ENCODE data around the gene HTRA3.
"Not testable (repeated sequence)": the region's sequence is repeated elsewhere in the genome, so short reads cannot be mapped to it uniquely, and the experiment has no call there.

The HTRA3 gene

DNA sequence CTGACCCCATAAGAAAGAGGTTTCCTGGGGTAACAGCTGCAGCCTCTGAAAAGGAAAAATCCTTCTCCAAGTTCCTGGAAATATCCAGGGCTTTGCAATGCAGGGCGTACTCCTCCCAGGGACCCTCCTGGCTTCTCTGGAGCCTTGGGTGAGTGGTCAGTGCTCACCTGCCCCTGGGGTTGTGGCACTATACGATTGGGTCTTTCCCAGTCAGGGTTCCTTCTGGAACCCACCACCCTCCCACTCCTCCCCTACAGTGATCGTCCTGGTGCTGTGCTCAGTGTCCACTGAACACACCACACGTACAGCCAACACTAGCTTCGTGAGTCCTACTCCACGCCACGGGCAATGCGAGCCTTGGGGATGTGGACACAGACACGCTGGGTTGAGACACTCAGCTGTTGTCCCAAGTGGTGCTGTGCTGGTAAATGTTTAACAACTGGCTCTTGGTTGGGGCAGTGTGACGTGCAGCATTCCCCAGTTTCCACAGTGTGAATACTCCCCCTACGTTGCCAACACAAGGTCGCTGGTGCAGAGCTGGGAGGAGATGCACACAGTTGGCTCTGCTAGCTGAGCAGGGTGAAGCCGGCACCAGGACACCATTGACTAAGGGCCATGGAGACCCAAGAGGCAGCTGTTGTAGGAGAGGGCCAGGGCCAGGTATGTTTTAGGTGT is 65.4 kb downstream of the HTRA3 start:
- FAIRE-seq (no peak), DNase-seq (ENCODE audit: extremely low spot score, insufficient read length, low read depth) (no peak)

DNA sequence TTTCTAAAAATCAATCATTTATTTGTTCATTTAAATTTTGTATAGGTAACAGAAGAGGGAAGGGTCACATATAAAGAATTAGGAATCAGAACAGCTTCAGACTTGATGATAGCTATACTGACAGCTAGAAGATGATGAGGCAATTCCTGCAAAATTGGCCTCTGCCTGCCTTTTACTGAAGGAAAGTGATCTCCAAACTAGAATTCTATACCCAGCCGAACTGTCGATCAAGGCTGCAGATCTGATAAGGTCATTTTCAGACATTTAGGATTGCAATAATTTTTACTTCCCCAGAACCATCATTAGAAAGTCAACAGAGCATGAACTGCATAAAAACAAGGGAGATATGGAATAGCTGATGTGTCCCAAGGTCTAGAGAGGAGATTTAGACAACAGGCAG is 66.3 kb downstream of the HTRA3 start:
- no peak for FAIRE-seq
- DNase-seq (ENCODE audit: extremely low spot score, insufficient read length, low read depth) = no peak

DNA sequence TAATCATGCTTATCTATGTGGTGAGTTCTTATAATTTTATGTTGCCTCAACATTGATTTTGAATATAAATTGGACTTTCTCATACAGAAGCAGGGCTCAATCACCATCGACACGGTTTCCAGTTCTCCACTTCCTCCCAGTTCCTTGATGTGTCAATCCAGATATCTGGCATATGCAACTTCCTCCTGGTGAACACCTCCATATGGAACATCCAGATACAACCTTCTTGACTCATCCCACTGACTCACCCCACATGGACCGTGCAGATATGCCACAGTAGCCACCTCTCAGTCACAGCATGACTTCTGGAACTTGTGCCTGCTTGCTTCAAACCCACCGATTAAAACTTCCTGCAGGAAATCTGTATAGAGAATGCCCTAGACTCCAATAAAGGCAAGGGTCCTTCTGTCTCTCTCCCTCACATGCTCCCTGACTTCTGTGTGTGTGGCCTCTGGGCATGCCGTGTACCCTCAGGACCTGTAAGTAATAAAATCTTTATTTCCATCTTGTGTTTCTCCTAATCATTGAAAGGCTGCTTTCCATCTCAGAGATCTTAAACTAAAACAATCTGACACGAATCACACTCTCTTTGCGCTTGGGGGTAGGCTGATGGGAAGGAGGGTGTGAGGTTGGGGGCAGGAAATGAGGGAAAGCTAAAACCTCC is 67.0 kb downstream of the HTRA3 start:
- no peak for DNase-seq (ENCODE audit: extremely low spot score, insufficient read length, low read depth)
- FAIRE-seq = no peak

DNA sequence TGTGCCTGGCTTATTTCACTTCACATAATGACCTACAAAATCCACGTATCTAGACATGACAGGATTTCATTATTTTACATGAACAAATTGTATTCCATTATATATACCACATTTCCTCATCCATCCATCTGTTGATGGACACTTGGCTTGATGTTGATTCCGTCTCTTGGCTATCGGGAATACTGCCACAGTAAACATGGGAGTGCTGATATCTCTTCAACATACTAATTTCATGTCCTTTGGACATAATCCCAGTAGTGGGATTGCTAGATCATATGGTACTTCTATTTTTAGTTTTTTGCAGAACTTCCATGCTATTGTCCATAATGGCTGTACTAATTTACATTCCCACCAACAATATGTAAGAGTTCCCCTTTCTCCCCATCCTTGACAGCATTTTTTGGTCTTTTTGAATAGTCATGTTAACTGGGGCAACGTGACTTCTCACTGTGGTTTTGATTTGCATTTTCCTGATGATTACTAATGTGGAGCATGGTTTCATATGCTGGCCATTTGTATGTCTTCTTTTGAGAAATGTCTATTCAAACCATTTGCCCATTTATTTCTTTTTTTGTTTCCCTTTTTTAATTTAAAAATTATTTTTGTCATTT is 68.9 kb downstream of the HTRA3 start:
- FAIRE-seq = no peak
- no peak for DNase-seq (ENCODE audit: extremely low spot score, insufficient read length, low read depth)

DNA sequence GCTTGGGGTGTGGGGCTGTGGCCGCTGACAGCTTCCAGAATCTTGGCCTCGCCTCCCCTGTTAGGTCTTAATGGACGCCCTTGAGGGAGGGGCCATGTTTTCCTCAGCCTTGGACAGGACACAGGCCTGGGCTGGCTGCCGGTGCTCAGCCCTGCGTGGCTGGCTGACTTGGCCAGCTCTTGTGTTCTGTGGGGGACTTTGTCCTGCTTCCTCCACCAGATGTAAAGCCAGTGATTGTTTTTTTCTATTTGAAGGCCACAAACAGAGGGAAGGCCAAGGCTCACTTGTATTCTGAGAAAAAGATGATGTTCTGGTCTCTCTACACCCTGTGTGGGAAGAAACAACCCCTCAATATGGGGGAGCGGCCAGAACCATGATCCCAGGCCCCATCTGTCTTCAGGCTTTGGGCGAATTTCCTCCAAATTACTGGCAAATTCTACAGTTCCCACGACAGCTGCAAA is 71.3 kb downstream of the HTRA3 start:
- no peak for DNase-seq (ENCODE audit: extremely low spot score, insufficient read length, low read depth)
- no peak for FAIRE-seq

DNA sequence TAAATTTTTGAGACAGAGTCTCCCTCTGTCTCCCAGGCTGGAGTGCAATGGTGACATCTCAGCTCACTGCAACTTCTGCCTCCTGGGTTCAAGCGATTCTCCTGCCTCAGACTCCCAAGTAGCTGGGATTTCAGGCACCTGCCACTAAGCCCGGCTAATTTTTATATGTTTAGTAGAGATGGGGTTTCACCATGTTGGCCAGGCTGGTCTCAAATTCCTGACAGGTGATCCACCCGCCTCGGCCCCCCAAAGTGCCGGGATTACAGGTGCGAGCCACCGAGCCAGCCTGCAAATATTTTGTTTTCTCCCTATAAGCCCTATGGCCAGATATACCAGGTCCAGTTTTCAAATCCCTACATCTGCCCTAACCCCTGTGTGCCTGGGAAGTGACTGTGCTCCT is 71.7 kb downstream of the HTRA3 start:
- not testable (repeated sequence) for DNase-seq (ENCODE audit: extremely low spot score, insufficient read length, low read depth); FAIRE-seq

DNA sequence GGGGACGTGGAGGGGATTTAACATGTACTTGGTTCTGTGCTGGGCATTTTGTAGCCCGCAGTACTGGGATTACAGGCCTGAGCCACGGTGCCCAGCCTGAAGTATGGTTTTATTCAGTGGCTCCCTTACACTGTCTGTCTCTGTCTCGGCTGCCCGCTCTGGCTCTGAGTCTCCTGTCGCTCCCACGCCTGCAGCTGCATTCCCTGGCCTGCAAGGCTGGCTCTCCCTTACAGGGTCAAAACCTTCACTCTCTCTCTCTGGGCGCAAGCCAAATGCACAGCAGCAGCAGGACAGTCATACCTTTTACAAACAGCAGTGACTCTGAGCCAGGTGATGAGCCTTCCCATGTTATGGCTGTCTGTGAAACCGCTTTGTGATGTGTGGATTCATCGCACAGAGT is 72.1 kb downstream of the HTRA3 start:
- FAIRE-seq = no peak
- no peak for DNase-seq (ENCODE audit: extremely low spot score, insufficient read length, low read depth)

DNA sequence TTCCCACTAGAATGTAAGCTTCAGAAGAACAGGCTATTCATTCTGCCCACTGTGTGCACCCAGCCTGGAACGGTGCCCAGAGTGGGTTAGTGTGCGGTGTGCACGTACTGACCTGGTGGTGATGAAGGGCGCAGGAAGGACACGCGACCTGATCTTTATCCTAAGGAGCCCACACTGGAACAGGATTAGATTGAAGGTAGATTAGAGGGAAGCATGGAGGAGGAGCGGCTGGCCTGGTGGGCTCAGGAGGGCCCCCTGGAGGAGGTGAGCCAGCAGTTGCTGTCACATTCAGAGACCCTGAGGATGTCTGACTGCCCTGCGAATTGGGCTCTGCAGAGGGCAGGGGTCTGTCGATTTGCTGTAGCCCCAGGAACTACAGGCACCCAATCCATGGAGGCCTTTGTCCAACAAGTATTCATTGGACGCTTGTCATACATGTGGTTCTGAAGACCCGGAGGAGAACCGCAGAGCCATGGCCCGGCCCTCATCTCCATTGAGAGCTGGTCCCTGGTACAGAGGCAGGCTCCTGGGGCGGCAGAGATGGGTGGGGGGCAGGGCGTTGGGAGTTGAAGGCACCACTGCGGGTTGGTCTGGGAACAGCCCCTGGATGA is 73.2 kb downstream of the HTRA3 start:
- no peak for DNase-seq (ENCODE audit: extremely low spot score, insufficient read length, low read depth)
- FAIRE-seq = no peak

DNA sequence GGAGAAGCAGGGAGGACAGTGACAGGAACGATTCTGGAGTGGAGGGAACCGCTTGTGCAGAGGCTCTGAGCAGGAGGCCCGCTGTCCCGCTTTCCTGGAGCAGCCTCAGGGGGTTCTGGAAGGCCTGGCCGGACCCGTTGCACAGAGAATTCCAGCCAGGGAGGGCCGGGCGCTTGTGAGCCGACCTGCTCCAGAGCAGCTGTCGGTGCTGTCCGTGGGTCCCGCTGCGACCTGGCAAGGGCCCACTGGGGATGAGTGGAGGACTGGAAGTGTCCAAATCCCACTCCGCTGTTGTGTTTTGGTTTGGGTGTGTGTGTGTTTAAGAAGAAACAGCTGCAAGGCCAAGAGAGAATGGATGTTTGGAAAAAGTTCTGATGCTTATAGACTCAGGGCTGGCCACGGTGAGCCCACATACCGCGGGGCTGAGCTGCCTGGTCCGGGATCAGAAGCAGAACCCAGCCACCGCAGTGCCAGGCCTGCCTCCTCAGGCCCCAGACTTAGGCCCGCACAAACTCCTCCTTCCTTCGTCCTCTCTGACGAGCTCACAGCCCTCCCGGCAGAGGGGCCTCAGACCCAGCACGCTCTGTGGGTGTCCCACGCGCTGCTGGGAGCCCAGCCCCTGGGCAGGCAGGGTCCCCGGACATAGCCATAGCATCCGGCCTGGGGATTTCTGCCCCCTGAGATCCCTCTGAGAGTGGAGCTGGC is 73.9 kb downstream of the HTRA3 start:
- FAIRE-seq = no peak

DNA sequence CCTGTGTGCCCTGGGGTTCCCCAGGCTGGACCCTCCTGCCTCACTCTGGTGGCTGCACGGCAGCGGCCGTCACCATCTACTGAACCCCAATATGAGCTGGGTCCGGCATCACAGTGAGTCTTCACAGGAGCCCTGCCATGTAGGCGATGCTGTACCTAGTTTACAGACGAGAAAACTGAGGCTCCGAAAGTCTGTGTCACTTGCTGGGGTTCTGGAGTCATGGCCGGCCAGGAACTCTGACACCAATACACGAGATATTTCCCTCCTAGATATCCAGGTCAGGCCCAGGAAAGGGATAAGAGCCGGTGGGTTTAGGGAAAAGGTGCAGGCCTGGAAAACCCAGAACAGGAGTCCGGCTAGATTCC is 74.4 kb downstream of the HTRA3 start:
- DNase-seq (ENCODE audit: extremely low spot score, insufficient read length, low read depth) = no peak
- FAIRE-seq = no peak

More for the DNA sequence above, 73.9 kb downstream of the HTRA3 start:
- no peak for DNase-seq (ENCODE audit: extremely low spot score, insufficient read length, low read depth)

DNA sequence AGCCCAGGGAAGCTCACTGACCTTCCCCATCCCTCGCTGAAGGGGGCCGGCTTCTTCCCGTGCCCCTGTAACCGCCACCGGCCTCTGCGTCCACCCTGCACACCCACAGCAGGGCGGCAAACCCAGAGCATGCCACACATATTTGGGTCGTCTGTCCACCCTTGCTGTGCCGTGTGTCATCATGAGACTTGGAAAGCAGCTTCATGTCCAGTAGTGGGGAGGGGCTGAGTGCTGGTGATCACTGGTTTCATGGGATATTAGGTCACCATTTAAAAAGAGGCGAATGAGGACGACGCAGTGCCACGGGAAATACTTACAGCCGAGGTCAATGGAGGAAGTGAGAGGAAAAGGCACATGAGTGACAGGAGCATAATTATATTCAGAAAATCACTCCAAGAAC is 74.8 kb downstream of the HTRA3 start:
- no peak for FAIRE-seq
- DNase-seq (ENCODE audit: extremely low spot score, insufficient read length, low read depth) = no peak

DNA sequence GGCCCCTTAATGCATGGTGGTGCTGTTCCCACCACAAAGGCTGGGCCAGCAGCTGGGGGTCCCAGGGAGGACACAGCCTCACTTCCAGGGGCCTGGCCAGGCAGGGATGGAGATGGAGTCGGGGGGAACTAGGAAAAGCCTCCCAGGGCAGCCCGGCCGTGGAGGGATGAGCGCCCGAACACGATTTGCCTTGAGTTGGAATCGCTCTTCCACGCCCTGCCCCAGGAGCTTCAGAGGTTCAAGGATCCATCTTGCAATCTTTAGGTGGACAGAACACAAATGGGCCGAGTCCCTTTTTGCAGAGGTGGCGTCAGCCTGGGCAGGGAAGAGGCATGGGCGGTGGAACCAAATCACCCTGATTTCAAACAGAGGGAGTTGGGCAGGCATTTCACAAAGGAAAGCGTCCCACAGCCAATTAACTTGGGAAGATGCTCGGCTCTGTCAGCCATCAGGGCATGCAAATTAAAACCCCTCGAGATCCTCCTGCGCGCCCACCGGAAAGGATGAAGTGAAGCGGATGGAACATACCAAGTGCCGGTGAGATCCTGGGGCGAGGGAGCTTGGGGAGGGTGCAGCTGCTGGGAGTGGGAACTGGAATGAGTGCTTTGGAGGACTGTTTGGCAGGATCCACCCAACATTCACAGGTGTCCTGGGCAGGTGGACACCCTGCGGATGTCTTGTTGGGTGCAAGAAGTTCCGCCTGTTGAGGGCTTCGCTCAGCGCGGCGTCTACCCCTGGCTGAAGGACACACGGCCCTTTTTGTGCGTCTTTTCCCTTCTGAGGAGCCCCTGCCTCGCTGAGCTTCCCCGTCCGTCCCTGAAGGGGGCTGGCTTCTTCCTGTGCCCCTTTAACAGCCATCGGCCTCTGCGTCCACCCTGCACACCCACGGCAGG is 75.7 kb downstream of the HTRA3 start:
- FAIRE-seq (no peak), DNase-seq (ENCODE audit: extremely low spot score, insufficient read length, low read depth) (no peak)

DNA sequence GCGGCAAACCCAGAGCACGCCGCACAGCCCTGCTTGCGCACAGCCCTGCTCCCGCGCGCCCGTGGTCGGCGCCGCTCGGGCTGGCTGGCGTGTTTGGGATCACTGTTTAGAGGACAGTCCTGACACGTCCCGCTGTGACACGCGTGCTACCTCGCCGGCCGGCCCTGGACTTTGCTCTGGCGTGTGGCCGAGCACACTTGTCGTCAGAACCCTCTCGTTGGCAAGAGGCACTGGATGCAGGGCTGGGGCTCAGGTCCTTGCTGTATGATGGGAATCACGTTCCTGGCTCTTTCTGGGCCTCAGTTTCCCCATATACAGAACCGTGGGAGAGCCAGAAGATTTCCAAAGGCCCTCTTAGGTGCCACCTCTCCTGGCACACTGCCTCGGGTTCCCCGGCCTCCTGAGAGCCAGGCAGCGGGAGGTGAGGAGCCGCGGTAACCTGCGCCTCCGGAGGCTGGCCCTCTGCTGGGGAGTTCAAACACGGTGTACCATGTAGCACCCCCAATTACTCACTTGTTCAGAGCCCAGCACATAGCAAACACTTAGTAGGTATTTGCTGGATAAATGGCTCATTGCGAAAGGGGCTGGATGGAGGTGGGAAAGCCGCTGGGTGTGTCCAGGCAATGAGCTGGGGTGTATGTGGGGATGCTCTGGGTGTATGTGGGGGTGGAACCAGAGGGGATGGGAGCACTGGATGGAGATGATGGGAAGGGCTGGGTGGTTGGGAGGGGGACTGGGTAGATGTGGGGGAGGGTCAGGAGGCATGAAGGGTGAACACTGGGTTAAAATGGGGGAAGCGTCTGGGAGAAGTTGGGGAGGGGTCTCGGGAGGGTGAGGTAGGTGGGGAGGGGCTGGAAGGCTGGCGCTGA is 76.6 kb downstream of the HTRA3 start:
- no peak for DNase-seq (ENCODE audit: extremely low spot score, insufficient read length, low read depth)
- FAIRE-seq = no peak

DNA sequence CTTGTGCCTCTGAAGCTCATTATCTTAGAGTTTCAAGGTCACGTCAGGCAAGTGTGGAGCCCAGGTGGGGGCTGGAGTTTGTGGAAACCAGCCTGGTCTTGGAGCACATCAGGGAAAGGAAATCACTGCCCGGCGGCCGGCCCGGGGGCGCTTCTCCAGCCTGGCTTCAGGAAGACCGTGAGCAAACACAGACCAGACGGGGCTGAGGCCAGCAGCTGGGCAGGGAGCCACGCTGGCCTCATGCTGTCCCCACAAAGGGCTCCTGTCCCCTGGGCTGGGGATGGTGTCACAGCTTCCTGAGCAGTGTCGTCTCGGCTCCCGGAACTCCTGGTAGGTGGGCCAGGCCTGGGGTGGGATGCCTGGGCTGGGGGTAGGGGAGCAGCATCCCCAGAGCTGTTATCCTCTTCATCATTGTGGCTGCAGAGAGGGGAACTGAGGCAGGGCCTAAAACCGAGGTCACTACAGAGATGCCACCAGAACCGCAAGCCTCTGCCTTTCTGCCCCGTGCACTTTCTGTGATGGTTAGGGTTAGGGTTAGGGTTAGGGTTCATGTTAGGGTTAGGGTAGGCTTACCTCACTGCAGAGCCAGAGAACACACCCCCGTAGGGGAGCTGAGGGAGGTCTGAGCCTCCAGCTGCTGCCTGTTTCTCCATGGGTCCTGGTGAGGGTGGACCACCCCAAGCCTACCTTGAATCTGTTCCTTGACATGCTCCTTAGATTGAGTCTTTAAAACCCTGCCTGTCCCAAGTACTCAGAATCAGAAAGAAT is 77.5 kb downstream of the HTRA3 start:
- no peak for FAIRE-seq
- no peak for DNase-seq (ENCODE audit: extremely low spot score, insufficient read length, low read depth)

DNA sequence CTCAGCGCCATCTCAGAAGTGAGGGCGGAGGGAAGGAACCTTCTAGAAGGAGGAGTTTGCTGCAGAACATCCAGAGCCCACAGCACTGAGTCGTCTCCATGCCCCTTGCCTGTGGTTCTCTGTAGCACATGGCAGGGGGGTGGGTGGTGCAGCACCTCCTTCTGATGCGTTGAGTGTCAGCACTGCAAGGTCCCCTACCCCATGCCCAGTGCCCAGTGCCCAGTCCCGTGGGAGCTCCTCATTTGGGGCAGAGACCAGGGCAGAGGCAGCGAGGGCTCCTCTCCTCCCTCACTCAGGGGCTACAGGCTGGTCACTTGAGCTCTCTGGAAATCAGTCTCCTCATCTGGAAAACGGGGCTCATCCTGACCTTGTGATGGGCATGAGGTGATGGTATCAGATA is 78.1 kb downstream of the HTRA3 start:
- FAIRE-seq (no peak), DNase-seq (ENCODE audit: extremely low spot score, insufficient read length, low read depth) (no peak)

DNA sequence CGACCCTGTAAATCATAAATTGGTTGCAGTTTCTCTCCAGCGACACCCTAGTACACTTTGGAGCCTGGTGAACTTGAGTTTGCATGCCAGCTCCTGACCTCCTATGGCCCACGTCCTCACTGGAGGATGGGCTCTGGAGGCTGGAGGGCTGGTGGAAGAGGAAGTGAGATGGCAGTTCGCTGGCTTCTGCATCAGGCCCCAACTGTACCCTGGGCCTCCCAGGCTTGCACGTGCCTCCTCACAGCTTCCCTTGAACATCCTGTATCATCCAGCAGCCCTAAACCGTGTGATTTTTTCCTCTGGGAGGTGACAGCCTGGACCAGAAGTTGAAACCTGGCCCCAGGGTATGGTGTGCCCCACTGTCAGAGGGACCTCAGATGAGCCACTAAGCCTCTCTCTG is 78.5 kb downstream of the HTRA3 start:
- FAIRE-seq (no peak), DNase-seq (ENCODE audit: extremely low spot score, insufficient read length, low read depth) (no peak)

DNA sequence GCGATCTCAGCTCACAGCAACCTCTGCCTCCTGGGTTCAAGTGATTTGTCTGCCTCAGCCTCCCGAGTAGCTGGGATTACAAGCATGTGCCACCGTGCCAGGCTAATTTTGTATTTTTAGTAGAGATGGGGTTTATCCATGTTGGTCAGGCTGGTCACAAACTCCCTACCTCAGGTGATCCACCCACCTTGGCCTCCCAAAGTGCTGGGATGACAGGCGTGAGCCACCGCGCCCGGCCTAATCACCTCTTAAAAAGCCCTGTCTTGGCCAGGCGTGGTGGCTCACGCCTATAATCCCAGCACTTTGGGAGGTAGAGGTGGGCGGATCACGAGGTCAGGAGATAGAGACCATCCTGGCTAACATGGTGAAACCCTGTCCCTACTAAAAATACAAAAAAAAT is 79.7 kb downstream of the HTRA3 start:
- DNase-seq (ENCODE audit: extremely low spot score, insufficient read length, low read depth); FAIRE-seq: not testable (repeated sequence)

DNA sequence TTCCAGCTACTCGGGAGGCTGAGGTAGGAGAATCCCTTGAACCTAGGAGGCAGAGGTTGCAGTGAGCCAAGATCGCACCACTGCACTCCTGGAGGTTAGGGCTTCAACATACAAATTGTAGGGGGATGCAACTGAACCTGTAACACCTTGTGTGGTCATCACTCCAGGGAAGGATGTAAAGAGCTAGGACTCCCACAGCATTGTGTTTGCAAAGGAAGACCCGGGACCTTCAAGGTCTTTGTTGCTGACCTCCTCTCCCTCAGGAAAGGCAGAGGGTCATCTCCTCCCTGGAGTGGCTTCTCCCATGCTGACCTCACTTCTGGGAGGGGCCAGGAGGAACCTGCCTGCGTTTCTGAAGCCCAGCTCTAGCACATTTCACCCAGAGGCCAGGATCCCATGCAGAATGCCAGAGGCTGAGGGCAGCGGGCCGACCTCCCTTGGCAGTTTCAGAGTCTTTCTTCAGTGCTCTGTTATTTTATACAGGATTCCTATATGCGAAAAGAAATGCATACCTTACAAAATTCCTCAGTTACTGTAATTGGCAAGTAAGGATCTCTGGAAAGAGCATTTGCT is 80.2 kb downstream of the HTRA3 start:
- FAIRE-seq (no peak), DNase-seq (ENCODE audit: extremely low spot score, insufficient read length, low read depth) (no peak)

Measured in GM18507 (cell line).